DMS114 treated with DMSO at 0.1 percent for 48 hours (cell line): ENCODE measurements around the gene C11orf54.
A peak's percentile ranks its signal among the peaks of the same experiment; 100 is the strongest.
"Not testable (repeated sequence)": the region's sequence is repeated elsewhere in the genome, so short reads cannot be mapped to it uniquely, and the experiment has no call there.

Source experiments
- DNase-seq: peaks from one replicate; lab custom pipeline; 2025; ENCODE audit not compliant: unreplicated experiment; lab: John Stamatoyannopoulos, UW

Gene C11orf54

GRCh38 chr11:93765551-93765950, 24.1 kb downstream of the C11orf54 start:
- no peak for DNase-seq

DNA sequence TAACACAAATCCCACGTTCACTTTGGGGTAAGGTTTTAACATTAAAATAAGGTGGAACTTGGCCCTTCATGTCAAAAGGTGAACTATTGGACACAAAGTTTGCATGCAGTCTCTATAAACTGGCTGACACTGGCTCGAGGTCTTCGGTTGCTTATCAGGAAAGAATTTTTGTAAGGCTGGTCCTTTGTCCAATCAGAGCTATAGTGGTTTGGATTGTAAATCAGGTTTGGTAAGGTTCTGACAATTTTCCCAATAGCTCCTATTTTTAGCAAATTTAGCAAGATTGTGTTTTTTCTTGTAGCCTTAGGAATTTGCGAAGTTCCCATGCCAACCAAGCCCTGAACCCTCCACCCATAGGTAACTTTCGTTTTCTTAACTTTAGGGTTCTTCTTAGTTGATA, 25.0 kb downstream of the C11orf54 start:
- no peak for DNase-seq

DNA sequence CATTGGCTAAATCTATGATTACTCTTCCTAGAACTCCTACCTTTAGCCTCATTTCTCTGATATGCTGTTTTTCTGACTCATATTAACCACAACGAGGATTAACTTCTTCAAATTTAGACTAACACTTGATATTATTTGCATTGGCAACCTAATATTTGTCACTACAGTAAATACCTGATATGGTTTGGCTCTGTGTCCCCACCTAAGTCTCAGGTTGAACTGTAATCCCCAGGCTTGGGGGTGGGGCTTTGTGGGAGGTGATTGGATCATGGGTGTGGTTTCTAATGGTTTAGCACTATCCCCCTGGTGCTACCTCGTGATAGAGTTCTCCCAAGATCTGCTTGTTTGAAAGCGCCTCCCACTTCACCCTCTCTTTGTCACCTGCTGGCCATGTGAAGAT, 25.5 kb downstream of the C11orf54 start:
- no peak for DNase-seq

GRCh38 chr11:93770160-93770559, 28.7 kb downstream of the C11orf54 start:
- no peak for DNase-seq

GRCh38 chr11:93772123-93772522, 30.7 kb downstream of the C11orf54 start:
- DNase-seq: no peak

DNA sequence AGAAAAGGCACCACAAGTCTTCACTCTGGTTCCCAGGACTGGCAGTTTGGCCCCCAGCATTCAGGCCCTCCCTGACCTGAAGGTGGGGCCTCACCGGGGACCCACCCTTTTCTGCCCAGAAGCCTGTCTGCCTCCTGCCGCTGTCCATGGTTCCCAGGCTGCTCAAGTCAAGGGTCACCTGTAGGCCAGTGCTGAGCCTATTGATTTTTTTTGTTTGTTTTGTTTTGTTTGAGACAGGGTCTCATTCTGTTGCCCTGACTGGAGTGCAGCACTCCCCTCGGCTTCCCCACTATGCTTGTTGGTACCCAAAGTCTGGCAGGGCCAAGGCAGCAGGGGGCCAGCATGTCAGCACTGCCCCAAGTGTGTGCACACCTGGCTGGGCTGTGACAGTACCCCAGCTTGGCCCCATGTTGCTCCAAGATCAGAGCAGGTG, 31.6 kb downstream of the C11orf54 start:
- no peak for DNase-seq

DNA sequence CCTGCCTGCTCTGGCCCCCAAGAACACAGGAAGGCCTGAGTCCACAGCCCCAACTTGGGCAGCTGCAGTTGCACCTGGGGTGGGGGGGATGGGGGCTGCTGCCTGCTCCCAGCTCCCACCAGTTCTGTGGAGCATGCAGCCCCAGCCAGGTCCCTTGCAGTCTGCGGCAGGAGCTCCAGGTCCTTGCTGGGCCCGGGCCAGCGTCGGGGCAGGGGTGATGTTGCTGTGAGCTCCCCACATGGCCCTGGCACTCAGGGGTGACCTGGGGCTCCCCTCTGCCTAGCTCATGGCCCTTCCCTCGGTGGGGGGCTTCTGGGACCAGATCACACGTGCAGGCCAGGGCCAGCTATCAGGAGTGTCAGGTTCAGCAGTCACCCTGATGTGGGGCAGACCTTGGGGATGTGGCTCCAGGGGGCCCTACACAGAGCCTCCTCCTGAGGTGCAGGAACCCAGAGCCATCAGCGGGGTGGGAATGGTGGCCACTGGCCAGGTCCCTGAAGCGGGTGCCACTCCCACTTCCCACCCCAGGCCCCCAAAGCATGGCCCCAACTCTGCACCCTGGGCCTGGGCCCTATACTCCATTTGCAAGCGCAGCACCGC, 32.2 kb downstream of the C11orf54 start:
- no peak for DNase-seq

DNA sequence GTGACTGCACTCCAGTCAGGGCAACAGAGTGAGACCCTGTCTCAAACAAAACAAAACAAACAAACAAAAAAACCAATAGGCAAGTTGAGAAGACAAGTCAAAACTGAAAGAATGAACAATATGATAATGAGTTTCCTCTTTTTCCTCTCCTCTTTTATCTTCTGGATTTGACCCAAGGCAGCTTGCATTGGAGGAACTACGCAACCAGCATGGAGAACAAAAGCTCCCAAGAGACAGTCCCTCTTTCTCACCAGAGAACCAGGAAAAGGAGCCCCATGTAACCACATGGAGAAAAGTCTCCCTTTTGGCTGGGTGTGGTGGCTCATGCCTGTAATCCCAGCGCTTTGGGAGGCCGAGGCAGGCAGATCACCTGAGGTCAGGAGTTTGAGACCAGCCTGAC, 33.1 kb downstream of the C11orf54 start:
- not testable (repeated sequence) for DNase-seq

DNA sequence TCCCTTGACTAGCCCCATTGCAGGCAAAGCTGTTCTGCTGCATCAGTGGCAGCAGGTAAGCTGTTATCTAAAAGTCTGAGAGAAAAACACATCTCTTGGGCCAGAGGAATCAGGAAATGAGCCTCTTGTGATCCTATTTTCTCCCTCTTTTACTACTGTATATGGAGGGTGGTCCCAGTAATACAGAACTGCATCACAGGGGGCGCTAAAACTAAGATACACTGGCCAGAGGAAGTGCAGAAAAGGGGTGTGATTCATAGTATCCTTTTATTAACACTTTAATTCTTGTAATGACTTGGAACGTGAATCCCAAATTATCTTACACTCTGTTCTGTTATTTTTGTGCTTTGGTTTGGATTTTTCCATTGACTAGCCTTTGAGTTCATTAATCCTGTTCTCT, 33.8 kb downstream of the C11orf54 start:
- no peak for DNase-seq

- no peak for DNase-seq
Observed at GRCh38 chr11:93783362-93783761, 41.9 kb downstream of the C11orf54 start.

- DNase-seq: no peak
Observed at GRCh38 chr11:93783765-93784144, 42.3 kb downstream of the C11orf54 start.

- DNase-seq: peak; percentile 79
Observed at GRCh38 chr11:93784145-93784934, 42.9 kb downstream of the C11orf54 start, which contains the start of gene MED17. Gene MED17, plus strand, starts transcription at chr11:93784282. Its CDS starts 232 bp downstream, at chr11:93784514.

- no peak for DNase-seq
Observed at GRCh38 chr11:93784935-93785360, 43.5 kb downstream of the C11orf54 start.

GRCh38 chr11:93791493-93791892, 50.0 kb downstream of the C11orf54 start:
- DNase-seq: no peak

GRCh38 chr11:93796441-93797231, 55.2 kb downstream of the C11orf54 start:
- no peak for DNase-seq

- no peak for DNase-seq
Observed at GRCh38 chr11:93801366-93801765, 59.9 kb downstream of the C11orf54 start.

DNA sequence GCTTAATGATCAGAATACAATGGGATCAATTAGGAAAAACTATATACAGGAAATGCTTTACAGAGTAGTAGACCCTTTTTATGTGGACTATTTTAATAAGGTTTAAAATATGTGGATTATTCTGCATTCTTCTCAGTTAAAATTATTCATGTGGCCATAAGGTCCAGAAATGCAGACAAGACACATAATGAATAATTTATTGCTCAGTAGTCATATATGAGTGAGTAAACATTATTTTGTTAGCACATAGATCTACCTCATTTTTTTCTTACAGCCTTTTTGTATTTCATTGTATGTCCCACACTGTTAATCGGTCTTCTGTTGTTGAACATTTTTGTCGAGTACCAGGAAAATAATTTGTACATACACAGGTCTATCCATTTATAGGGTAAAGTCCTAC, 63.4 kb downstream of the C11orf54 start:
- no peak for DNase-seq

DNA sequence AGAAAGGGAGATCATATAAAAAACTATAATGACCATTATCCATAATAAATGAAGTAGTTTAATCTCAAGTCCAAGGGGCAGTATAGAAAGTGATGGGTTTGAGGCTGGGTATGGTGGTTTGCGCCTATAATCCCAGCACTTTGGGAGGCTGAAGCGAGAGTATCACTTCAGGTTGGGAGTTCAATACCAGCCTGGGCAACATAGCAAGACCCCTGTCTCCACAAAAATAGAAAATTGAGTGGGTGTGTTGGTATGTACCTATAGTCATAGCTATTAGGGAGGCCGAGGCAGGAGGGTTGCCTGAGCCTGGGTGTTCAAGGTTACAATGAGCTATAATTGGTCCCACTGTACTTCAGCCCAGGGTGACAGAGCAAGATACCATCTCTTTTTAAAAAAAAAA, 66.5 kb downstream of the C11orf54 start:
- DNase-seq: no peak

GRCh38 chr11:93813974-93814373, 72.5 kb downstream of the C11orf54 start:
- no peak for DNase-seq
